Measurements from ENCODE around the gene SCARB2. TPM values are rescaled to one million over a fixed set of nuclear protein-coding genes. Genes with fewer than 3 reads are reported as not detected.

The SCARB2 gene
- total and polyA plus RNA-seq, 2 donors (not counting 3 experiments of a cell fraction or from before 2014, with no cell fraction given): 75.2 to 116 TPM

DNA sequence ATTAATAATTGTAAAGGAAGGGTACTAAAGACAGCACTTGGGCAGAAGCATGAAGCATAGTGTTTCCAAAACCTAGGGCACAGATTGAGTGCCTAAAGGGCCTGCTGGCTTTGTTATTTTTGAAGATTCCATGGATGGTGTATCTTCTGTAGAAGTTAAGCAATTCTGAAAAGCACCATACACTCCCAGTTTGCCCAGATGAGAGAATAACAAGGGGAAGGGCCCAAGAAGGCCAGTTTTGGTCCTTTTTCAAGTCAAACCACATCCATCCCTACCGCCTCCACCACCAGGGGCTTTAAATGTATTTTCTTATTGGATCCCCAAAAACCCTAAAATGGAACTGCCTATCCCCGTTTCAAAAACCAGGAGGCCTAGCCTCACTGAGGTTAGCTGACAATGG lies 17.2 kb downstream of the SCARB2 start:
- Histone ChIP-seq H3K4me2 (ENCODE audit: insufficient read depth, low read length) (no peak overlapping the region), H3K79me2 (ENCODE audit: control insufficient read depth, insufficient read depth, low read length) (peaks cover 26% of the 10 kb centered on the region), H3K27me3 (ENCODE audit: control insufficient read depth in 2 of 2, insufficient read depth in 2 of 2, low read length in 2 of 2) (no peaks in the 10 kb centered on the region), H3K27ac (ENCODE audit: insufficient read depth, low read depth, low read length) (no peak overlapping the region), H3K9me1 (replicated peaks; ENCODE audit: control insufficient read depth, extremely low read depth, insufficient read depth, low read length) (no peaks in the 10 kb centered on the region), H3K9ac (replicated peaks; ENCODE audit: extremely low read depth, insufficient read depth, low read length) (no peak overlapping the region), H3K36me3 (ENCODE audit: control insufficient read depth in 2 of 2, extremely low read depth in 1 of 2, insufficient read depth in 2 of 2, low read length in 2 of 2) (peaks cover 3 to 17% of the 10 kb centered on the region in 2 experiments), H3K4me1 (ENCODE audit: control insufficient read depth, extremely low read depth, insufficient read depth, low read length) (peaks cover 33% of the 10 kb centered on the region), H2AFZ (ENCODE audit: low read depth, low read length) (no peak overlapping the region), H3K4me3 (replicated peaks in 1 of 3; ENCODE audit: insufficient read depth in 1 of 3, low read depth in 1 of 3, low read length in 3 of 3) (no peak overlapping the region), H3K9me3 (replicated peaks; ENCODE audit: control insufficient read depth, insufficient read depth, low read length) (no peaks in the 10 kb centered on the region), H4K20me1 (replicated peaks; ENCODE audit: control insufficient read depth, extremely low read depth, insufficient read depth, low read length) (no peaks in the 10 kb centered on the region)
- DNase-seq (ENCODE audit: low read depth, low spot score): no peak
- POLR2A ChIA-PET: no interaction called here
- CTCF ChIA-PET: interaction anchor here (1.2 to 4.3 kb wide), 2 partner anchors 12 to 18 kb away, joined by 4 to 42 read pairs; no protein-coding TSS in a partner anchor
- FAIRE-seq: no peak
- no TSS peak for BruUV-seq (replicated peaks)
- dilution Hi-C loops (cut with MboI; ENCODE audit: extremely low pct_ligation_motif_present, low sequenced_read_pairs) (no loop called here), intact Hi-C loops (cut with micrococcal nuclease) (no loop called here)
- TF ChIP-seq, protein P1, sequence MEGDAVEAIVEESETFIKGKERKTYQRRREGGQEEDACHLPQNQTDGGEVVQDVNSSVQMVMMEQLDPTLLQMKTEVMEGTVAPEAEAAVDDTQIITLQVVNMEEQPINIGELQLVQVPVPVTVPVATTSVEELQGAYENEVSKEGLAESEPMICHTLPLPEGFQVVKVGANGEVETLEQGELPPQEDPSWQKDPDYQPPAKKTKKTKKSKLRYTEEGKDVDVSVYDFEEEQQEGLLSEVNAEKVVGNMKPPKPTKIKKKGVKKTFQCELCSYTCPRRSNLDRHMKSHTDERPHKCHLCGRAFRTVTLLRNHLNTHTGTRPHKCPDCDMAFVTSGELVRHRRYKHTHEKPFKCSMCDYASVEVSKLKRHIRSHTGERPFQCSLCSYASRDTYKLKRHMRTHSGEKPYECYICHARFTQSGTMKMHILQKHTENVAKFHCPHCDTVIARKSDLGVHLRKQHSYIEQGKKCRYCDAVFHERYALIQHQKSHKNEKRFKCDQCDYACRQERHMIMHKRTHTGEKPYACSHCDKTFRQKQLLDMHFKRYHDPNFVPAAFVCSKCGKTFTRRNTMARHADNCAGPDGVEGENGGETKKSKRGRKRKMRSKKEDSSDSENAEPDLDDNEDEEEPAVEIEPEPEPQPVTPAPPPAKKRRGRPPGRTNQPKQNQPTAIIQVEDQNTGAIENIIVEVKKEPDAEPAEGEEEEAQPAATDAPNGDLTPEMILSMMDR (IDR thresholded peaks at IDR 0.05; ENCODE audit: extremely low read depth in 1 of 2, insufficient read depth in 1 of 2, low read depth in 1 of 2, low read length in 2 of 2): no peak
- no peak for TF ChIP-seq GATA2 (IDR thresholded peaks at IDR 0.05; ENCODE audit: insufficient read depth, insufficient read length, low read depth, low read length)
- TF ChIP-seq, protein P2, sequence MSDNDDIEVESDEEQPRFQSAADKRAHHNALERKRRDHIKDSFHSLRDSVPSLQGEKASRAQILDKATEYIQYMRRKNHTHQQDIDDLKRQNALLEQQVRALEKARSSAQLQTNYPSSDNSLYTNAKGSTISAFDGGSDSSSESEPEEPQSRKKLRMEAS (IDR thresholded peaks at IDR 0.05; ENCODE audit: insufficient read depth, insufficient read length): no peak
- TF ChIP-seq EZH2 (IDR thresholded peaks at IDR 0.05; ENCODE audit: borderline replicate concordance, low read depth, low read length, severe bottlenecking): no peak
- no peak for TF ChIP-seq JUN (IDR thresholded peaks at IDR 0.05; ENCODE audit: borderline replicate concordance, insufficient read depth, insufficient read length, low read depth)
- TF ChIP-seq MYC (IDR thresholded peaks at IDR 0.05; ENCODE audit: low read depth, low read length): no peak
- no peak for TF ChIP-seq POLR2A (IDR thresholded peaks at IDR 0.05; ENCODE audit: low read depth, low read length)
- no peak for TF ChIP-seq FOS (IDR thresholded peaks at IDR 0.05; ENCODE audit: borderline replicate concordance, insufficient read depth, low read length)
- TF ChIP-seq POLR2AphosphoS5 (IDR thresholded peaks at IDR 0.05; ENCODE audit: insufficient read depth, low read depth, low read length): no peak
